Right lobe of liver (tissue), 4 donors: Measurements from ENCODE around the gene ATOH8.

Experiments
- CTCF ChIP-seq, 4 donors: fragments of 200-600 bp in 3 of 4; fragments of 450-650 bp in 1 of 4; IDR thresholded peaks; one replicate each; pipeline versions ENCODE4 v1.5.1 to v1.8.0; 2016 to 2022; ENCODE audit warnings: antibody characterized with exemption in 4 of 4, mild to moderate bottlenecking in 2 of 4
- POLR2A ChIP-seq: fragments of 450-650 bp; IDR thresholded peaks from one replicate; pipeline ENCODE4 v1.6.1; 2017; ENCODE audit warnings: antibody characterized with exemption, mild to moderate bottlenecking
- donor health status: DM: no; HTN: no; CAD: no.
- donor health status: DM: no; HTN: no; CAD: no.
- donor health status: DM: no; HTN: yes; CAD: no.

GRCh38 chr2:85717308-85718008 is 36.3 kb upstream of the ATOH8 start:
- TF ChIP-seq CTCF (IDR thresholded peaks at IDR 0.05) (no peak), POLR2A (no peak)
